HG02642 (cell line): Measurements from ENCODE around the gene SRPX2.
A peak's percentile ranks its signal among the peaks of the same experiment; 100 is the strongest.

Source experiments
- ATAC-seq: cut with Tn5 transposase; IDR thresholded peaks from one replicate; pipeline ENCODE4 v1.9.1; 2021; ENCODE audit warnings: mild to moderate bottlenecking; ENCODE audit not compliant: unreplicated experiment, poor library complexity

The SRPX2 gene, protein sequence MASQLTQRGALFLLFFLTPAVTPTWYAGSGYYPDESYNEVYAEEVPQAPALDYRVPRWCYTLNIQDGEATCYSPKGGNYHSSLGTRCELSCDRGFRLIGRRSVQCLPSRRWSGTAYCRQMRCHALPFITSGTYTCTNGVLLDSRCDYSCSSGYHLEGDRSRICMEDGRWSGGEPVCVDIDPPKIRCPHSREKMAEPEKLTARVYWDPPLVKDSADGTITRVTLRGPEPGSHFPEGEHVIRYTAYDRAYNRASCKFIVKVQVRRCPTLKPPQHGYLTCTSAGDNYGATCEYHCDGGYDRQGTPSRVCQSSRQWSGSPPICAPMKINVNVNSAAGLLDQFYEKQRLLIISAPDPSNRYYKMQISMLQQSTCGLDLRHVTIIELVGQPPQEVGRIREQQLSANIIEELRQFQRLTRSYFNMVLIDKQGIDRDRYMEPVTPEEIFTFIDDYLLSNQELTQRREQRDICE

GRCh38 chrX:100643956-100644860 lies at the start of gene SRPX2:
SRPX2 (plus strand) TSS chrX:100644199; CDS start chrX:100646323, 2,124 bp downstream.
- ATAC-seq = no peak

DNA sequence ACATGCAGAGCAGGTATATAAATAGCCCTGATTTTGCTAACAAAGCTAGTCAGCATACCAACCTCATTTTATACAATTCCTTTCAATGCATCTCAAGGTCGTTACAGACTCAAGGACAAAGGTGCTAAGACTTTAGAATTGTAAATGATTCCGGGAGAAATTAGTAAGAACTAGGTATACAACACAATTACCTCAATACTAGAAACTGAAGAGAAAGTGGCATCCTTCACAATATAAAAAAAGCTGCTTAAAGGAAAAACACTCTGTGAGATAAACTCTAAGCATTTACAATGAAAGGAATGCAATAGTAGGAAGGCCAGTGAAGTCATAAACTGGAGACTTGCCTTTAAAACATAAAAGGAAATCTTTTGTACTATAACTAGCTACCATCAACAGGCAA lies 47.4 kb upstream of the SRPX2 start:
- ATAC-seq = no peak

DNA sequence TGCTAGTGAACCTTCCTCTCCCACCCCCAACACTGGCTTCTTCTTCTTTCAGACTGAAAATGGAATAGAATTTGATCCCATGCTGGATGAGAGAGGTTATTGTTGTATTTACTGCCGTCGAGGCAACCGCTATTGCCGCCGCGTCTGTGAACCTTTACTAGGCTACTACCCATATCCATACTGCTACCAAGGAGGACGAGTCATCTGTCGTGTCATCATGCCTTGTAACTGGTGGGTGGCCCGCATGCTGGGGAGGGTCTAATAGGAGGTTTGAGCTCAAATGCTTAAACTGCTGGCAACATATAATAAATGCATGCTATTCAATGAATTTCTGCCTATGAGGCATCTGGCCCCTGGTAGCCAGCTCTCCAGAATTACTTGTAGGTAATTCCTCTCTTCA lies 44.5 kb upstream of the SRPX2 start:
- ATAC-seq = no peak

- no peak for ATAC-seq
Measured at GRCh38 chrX:100600340-100600739, 43.7 kb upstream of the SRPX2 start.

GRCh38 chrX:100600758-100601157 lies 43.2 kb upstream of the SRPX2 start:
- no peak for ATAC-seq

DNA sequence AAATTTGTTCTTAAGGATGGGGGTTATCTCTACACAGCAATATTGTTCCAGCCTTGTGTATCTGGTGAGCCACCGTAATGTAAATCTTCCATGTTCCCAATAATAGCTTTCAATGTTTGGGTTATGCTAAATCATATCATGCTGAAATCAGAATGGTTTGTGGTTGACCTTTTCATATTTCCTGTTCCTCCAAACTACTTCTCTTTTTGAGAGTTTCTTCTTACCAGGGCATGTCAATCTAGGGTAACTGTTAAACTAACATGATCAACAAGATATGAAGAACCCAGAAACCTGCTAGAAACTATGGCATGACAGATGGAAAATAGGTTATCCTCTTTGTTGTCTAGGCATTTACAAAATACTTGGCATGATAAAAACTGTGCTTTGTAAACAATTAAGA lies 37.2 kb upstream of the SRPX2 start:
- no peak for ATAC-seq

GRCh38 chrX:100609591-100609990 lies 34.4 kb upstream of the SRPX2 start:
- ATAC-seq = no peak

GRCh38 chrX:100611951-100612350 lies 32.0 kb upstream of the SRPX2 start:
- ATAC-seq = no peak

- peak; percentile 99 for ATAC-seq
Measured at GRCh38 chrX:100615005-100615404, 29.0 kb upstream of the SRPX2 start.

- no peak for ATAC-seq
Measured at GRCh38 chrX:100623001-100623400, 21.0 kb upstream of the SRPX2 start.

GRCh38 chrX:100625985-100626491 lies 18.0 kb upstream of the SRPX2 start:
- peak; percentile 95 for ATAC-seq

GRCh38 chrX:100635040-100635439 lies 9.0 kb upstream of the SRPX2 start:
- ATAC-seq = no peak

DNA sequence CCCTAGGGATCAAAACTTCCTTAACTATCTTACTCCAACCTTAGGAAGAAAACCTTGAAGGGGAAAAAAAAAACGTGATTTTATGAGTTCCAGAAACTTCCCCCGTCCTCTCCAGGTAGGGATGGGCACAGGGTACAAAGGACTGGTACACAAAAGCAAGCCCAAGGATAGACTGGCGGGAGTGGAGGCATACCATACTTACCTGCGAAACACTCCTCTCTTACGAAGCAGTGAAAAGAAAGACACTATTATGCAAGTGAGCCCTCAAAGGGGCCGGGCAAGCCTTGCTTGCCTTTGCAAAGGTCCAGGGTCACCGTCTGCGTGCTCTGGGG lies 8.0 kb upstream of the SRPX2 start:
- no peak for ATAC-seq

- peak; percentile 81 for ATAC-seq
Measured at GRCh38 chrX:100636321-100636991, 7.5 kb upstream of the SRPX2 start, which contains the start of gene TSPAN6. TSPAN6 (minus strand) TSS chrX:100636806; CDS start chrX:100636694, 112 bp downstream.

DNA sequence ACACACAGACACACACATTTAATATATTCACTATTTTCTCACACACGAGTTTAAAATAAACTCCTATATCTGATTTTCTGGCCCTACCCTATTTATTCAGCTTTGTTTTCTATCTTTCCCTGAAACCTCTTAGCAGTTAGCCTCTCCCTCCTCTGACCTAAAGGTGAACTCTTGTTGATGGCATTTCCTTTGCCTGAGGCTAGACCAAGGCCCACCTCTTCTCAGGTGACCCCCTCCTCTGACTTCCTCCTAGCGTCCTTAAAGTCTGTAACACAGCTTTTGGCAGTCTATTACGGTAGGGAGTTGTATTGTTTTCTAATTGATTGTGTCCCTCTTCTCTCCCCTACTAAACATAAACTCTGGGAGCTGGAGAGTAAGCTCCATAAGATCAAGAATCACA lies 1.7 kb upstream of the SRPX2 start:
- no peak for ATAC-seq

GRCh38 chrX:100643212-100643611 lies 787 bp upstream of the SRPX2 start:
- ATAC-seq = no peak

GRCh38 chrX:100645106-100645505 lies 1.1 kb downstream of the SRPX2 start:
- no peak for ATAC-seq

DNA sequence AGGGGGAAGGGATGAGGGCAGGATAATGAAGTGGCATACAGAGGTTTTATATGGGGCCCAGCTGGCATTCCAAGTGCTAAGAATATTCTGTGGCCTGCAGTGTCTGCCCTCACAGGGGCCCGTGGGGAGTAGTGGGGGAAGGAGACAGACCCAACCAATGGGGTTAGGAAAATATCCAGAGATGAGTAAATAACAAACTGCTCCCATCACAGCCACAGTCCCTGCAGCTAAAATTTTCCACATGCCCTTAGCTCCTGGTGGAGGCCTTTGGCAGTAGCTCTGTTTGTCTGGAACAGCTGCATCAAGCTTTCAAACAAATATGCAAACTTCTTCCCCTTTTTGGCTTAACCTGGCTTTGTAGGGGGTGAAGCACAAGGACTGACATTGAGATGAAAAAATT lies 3.1 kb downstream of the SRPX2 start:
- no peak for ATAC-seq

DNA sequence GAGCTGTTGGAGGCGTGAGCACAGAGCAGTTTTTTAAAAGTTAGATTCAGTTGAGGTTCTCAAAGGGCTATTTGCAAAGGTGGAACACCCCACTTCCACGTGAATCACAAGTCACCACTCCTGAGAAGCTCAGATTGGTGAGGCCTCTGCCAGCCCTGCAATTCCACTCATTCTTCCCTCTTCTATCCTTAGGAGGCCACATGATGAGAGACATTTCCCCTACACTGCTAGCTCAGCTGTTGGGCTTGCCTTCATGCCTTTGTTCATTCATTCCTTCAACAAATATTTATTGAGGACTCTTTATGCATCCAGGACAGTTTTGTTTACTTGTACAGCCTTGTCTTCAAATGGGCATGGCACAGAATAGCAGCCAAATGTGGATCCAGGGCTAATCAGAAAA lies 3.7 kb downstream of the SRPX2 start:
- ATAC-seq = no peak
